Measurements from ENCODE around the gene RHOT1. TPM values are rescaled to one million over a fixed set of nuclear protein-coding genes. Genes with fewer than 3 reads are reported as not detected.

RHOT1 gene
- total and polyA plus RNA-seq, 2 donors (not counting 3 experiments of a cell fraction or from before 2014, with no cell fraction given) = 23.5 to 28.8 TPM

GRCh38 chr17:32192379-32192778, 50.1 kb downstream of the RHOT1 start:
- dilution Hi-C loops (cut with MboI; ENCODE audit: extremely low pct_ligation_motif_present, low sequenced_read_pairs) (no loop called here), intact Hi-C loops (cut with micrococcal nuclease) (no loop called here)
- Histone ChIP-seq H3K9me1 (replicated peaks; ENCODE audit: control insufficient read depth, extremely low read depth, insufficient read depth, low read length) (no peaks in the 10 kb centered on the region), H3K4me1 (ENCODE audit: control insufficient read depth, extremely low read depth, insufficient read depth, low read length) (peaks cover 17% of the 10 kb centered on the region), H3K27me3 (ENCODE audit: control insufficient read depth in 2 of 2, insufficient read depth in 2 of 2, low read length in 2 of 2) (no peaks in the 10 kb centered on the region), H3K9ac (replicated peaks; ENCODE audit: extremely low read depth, insufficient read depth, low read length) (no peak overlapping the region), H3K4me3 (replicated peaks in 1 of 3; ENCODE audit: insufficient read depth in 1 of 3, low read depth in 1 of 3, low read length in 3 of 3) (no peak overlapping the region), H3K79me2 (ENCODE audit: control insufficient read depth, insufficient read depth, low read length) (no peaks in the 10 kb centered on the region), H3K36me3 (ENCODE audit: control insufficient read depth in 2 of 2, extremely low read depth in 1 of 2, insufficient read depth in 2 of 2, low read length in 2 of 2) (peaks cover 3 to 8% of the 10 kb centered on the region in 2 experiments), H2AFZ (ENCODE audit: low read depth, low read length) (no peak overlapping the region), H4K20me1 (replicated peaks; ENCODE audit: control insufficient read depth, extremely low read depth, insufficient read depth, low read length) (no peaks in the 10 kb centered on the region), H3K27ac (ENCODE audit: insufficient read depth, low read depth, low read length) (peak overlapping the region; percentile 95), H3K4me2 (ENCODE audit: insufficient read depth, low read length) (no peak overlapping the region), H3K9me3 (replicated peaks; ENCODE audit: control insufficient read depth, insufficient read depth, low read length) (no peaks in the 10 kb centered on the region)
- ChIA-PET CTCF (interaction anchor here (0.7 to 3.8 kb wide), 6 partner anchors 8 to 61 kb away, joined by 3 to 16 read pairs (median 4); partner anchors contain the start of gene RHOT1), POLR2A (no interaction called here)
- TF ChIP-seq POLR2AphosphoS5 (IDR thresholded peaks at IDR 0.05; ENCODE audit: insufficient read depth, low read depth, low read length) (no peak), CTCF (IDR thresholded peaks at IDR 0.05; ENCODE audit: extremely low read depth in 1 of 2, insufficient read depth in 1 of 2, low read depth in 1 of 2, low read length in 2 of 2) (no peak), MYC (IDR thresholded peaks at IDR 0.05; ENCODE audit: low read depth, low read length) (no peak), JUN (IDR thresholded peaks at IDR 0.05; ENCODE audit: borderline replicate concordance, insufficient read depth, insufficient read length, low read depth) (no peak), FOS (IDR thresholded peaks at IDR 0.05; ENCODE audit: borderline replicate concordance, insufficient read depth, low read length) (no peak), MAX (IDR thresholded peaks at IDR 0.05; ENCODE audit: insufficient read depth, insufficient read length) (no peak), EZH2 (IDR thresholded peaks at IDR 0.05; ENCODE audit: borderline replicate concordance, low read depth, low read length, severe bottlenecking) (no peak), GATA2 (IDR thresholded peaks at IDR 0.05; ENCODE audit: insufficient read depth, insufficient read length, low read depth, low read length) (no peak), POLR2A (IDR thresholded peaks at IDR 0.05; ENCODE audit: low read depth, low read length) (no peak)
- DNase-seq (ENCODE audit: low read depth, low spot score) = peak; percentile 9
- BruUV-seq (replicated peaks) = no TSS peak
- FAIRE-seq = no peak

Measured in endothelial cell of umbilical vein (primary cell).